Glutamatergic neuron (in vitro differentiated cells): ENCODE data around the gene BID. TPM values are rescaled to one million over a fixed set of nuclear protein-coding genes. Genes with fewer than 3 reads are reported as not detected.

Source experiments
- DNase-seq: peaks from one replicate; pipeline ENCODE4 v3.0.0; 2022
- H3K27ac Mint-ChIP-seq: one replicate; pipeline ENCODE4 v1.8.0; 2020; ENCODE audit warnings: mild to moderate bottlenecking, mixed read lengths, inconsistent platforms; ENCODE audit not compliant: unreplicated experiment
- H3K27me3 Mint-ChIP-seq: one replicate; pipeline ENCODE4 v1.8.0; 2020; ENCODE audit warnings: mild to moderate bottlenecking, moderate library complexity, mixed read lengths, inconsistent platforms; ENCODE audit not compliant: unreplicated experiment
- H3K36me3 Mint-ChIP-seq: one replicate; pipeline ENCODE4 v1.8.0; 2020; ENCODE audit warnings: mild to moderate bottlenecking, mixed read lengths, inconsistent platforms; ENCODE audit not compliant: unreplicated experiment
- H3K4me1 Mint-ChIP-seq: one replicate; pipeline ENCODE4 v1.8.0; 2020; ENCODE audit warnings: mild to moderate bottlenecking, low read depth, mixed read lengths, inconsistent platforms; ENCODE audit not compliant: unreplicated experiment
- H3K4me3 Mint-ChIP-seq: one replicate; pipeline ENCODE4 v1.8.0; 2020; ENCODE audit warnings: mild to moderate bottlenecking, mixed read lengths, inconsistent platforms; ENCODE audit not compliant: unreplicated experiment
- H3K9me3 Mint-ChIP-seq: one replicate; pipeline ENCODE4 v1.8.0; 2020; ENCODE audit warnings: mild to moderate bottlenecking, moderate library complexity, mixed read lengths, inconsistent platforms; ENCODE audit not compliant: unreplicated experiment
- total RNA-seq: library from RNA; stranded (reverse); fragmentation: NEBNext Ultra II Directional; extraction: Animal tissue kit (Norgen Biotek cat#: 25700); gene quantifications from one replicate; pipeline ENCODE4 v1.2.1, GENCODE V29; 2021; ENCODE audit not compliant: unreplicated experiment
- TF ChIP-seq, protein P1 (sequence below): fragments of 200-600 bp; sonication (generic); IDR thresholded peaks from one replicate; pipeline ENCODE4 v1.5.0; 2021; ENCODE audit not compliant: partially characterized antibody, unreplicated experiment

The BID gene
- total RNA-seq, 1 donor from 2014 or later: 18.5 TPM

DNA sequence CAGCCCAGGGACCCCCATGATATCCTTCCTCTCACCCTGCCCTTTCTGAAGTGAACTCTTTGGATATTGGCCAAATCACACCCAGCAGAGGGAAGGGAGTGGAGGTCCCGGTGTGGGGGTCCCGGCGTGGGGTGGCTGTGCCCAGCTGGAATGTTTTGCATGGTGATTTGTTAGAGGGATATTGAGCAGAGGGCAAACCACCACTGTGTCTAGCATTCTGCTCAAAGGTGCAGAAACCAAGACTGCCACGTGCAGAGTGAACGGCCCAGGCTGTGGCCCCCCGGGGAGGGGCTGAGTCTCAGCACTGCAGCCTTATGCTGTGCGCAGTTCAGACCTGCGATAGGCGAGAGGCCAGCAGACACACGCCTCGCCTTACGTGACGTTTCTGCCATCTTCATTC lies 7.9 kb upstream of the BID start:
- H3K36me3 Mint-ChIP-seq: no peaks in the 10 kb centered on the region
- TF ChIP-seq, protein P1, sequence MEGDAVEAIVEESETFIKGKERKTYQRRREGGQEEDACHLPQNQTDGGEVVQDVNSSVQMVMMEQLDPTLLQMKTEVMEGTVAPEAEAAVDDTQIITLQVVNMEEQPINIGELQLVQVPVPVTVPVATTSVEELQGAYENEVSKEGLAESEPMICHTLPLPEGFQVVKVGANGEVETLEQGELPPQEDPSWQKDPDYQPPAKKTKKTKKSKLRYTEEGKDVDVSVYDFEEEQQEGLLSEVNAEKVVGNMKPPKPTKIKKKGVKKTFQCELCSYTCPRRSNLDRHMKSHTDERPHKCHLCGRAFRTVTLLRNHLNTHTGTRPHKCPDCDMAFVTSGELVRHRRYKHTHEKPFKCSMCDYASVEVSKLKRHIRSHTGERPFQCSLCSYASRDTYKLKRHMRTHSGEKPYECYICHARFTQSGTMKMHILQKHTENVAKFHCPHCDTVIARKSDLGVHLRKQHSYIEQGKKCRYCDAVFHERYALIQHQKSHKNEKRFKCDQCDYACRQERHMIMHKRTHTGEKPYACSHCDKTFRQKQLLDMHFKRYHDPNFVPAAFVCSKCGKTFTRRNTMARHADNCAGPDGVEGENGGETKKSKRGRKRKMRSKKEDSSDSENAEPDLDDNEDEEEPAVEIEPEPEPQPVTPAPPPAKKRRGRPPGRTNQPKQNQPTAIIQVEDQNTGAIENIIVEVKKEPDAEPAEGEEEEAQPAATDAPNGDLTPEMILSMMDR: no peak
- no peak overlapping the region for H3K27ac Mint-ChIP-seq
- H3K27me3 Mint-ChIP-seq: peaks cover 4% of the 10 kb centered on the region
- peaks cover 17% of the 10 kb centered on the region for H3K4me1 Mint-ChIP-seq
- peaks cover 3% of the 10 kb centered on the region for H3K9me3 Mint-ChIP-seq
- DNase-seq: no peak
- H3K4me3 Mint-ChIP-seq: no peak overlapping the region

DNA sequence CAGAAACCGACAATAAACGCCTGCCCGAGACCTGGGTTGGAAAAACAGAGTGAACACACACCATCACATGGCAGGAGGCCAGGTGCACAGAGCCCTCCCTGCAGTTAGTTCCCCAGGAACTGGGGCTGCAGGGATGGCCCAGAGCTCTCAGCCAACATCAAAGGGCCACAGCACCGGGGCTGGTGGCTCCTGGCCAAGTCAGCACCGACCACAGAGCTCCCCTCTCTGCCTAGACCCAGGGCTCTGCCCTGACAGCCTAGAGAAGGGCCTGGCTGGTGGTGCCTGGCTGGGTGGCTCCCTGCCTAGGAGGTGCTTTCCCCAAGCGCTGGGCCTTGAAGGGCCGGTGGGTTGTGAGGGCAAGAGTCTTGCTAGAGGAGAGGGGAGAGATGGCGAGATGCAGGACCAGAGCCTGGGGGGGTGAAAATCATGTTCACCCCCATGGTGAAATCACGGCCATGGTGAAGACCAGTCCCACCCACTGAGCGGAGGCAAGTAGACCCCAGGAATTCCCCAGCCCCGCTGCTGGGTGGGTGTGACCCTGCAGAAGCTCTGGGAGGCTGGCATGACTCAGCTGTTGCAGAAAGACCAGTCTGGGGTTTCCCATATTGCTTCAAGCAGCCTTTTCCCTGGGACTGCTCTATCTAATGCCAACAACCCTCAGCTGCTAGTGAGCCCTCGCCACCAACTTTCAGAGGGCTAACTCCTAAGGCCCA lies 7.2 kb upstream of the BID start:
- TF ChIP-seq, protein P1: no peak
- no peak for DNase-seq
- Mint-ChIP-seq H3K4me3 (no peak overlapping the region), H3K27me3 (peaks cover under 1% of the 10 kb centered on the region), H3K36me3 (no peaks in the 10 kb centered on the region), H3K4me1 (peaks cover 11% of the 10 kb centered on the region), H3K9me3 (peaks cover 3% of the 10 kb centered on the region), H3K27ac (no peak overlapping the region)

DNA sequence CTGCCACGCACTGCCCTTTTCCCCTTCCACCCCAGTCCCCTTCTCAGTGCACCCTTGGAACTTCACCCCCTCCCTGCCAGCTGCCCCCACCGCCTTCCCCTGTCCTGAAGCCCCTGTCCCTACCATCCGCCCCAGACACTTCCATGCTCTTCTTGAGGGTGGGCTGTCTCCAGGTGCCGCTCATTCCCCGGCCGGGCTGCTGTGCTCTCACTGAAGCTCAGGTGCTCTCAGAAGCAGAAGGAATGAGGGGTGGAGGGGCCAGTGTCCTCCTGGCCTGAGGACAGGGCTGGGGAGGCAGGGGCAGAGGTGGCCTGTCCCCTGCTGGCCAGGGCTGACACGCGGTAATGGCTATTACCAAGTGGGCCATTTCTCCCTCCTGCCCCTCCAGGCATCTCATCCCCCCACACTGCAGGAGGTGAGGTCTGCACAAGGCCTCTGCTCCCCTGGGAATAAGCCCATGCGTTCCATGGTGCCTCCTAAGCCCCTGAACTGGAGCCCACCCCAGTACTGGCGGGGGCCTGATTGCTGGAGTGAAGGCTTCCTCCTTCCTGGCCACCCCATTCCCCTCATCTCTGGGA lies 6.6 kb upstream of the BID start:
- Mint-ChIP-seq H3K27me3 (peaks cover 2% of the 10 kb centered on the region), H3K27ac (no peak overlapping the region), H3K9me3 (peaks cover 4% of the 10 kb centered on the region), H3K36me3 (no peaks in the 10 kb centered on the region), H3K4me3 (no peak overlapping the region), H3K4me1 (peaks cover 10% of the 10 kb centered on the region)
- TF ChIP-seq, protein P1: no peak
- no peak for DNase-seq

DNA sequence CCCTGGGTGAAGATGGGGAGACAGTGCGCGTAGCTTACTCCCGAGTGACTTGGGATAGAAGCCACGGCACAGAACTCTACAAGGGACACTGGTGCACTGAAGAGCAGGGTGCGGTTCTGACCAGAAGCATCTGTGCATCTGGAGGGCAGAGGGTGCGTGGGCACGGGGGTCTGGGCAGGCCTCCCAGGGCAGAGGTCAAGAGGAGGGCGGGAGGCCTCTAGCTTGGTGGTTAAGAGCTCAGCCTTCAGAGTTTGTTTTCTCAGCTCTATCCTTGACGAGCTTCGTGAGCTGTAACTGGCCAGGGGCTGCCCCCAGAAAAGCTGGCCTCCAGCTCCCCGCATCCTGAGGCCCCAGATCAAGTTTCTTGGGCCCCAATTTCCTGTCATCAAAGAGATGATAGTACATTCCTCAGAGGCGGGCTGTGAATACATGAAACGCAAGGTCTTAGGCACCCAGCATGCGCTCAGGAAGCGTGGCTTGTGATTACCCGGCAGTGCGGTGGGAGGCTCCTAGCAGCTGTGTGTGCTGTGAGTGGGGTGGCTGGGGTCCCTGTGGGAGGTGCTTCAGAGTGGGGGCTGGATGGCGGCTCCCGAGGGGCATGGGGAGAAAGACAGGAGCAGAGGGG lies 6.0 kb upstream of the BID start:
- H3K4me1 Mint-ChIP-seq: peaks cover 9% of the 10 kb centered on the region
- no peaks in the 10 kb centered on the region for H3K36me3 Mint-ChIP-seq
- H3K27ac Mint-ChIP-seq: no peak overlapping the region
- peaks cover 4% of the 10 kb centered on the region for H3K9me3 Mint-ChIP-seq
- DNase-seq: no peak
- H3K4me3 Mint-ChIP-seq: no peak overlapping the region
- peaks cover 4% of the 10 kb centered on the region for H3K27me3 Mint-ChIP-seq
- TF ChIP-seq, protein P1: no peak
